Panc1 (cell line): ENCODE data around the gene USP10. TPM values are rescaled to one million over a fixed set of nuclear protein-coding genes. Genes with fewer than 3 reads are reported as not detected.

Experiments
- ATAC-seq: fragments of 200-7000 bp; cut with Tn5 transposase; 2 replicates; pipeline ENCODE4 v1.9.1; 2020; ENCODE audit warnings: mild to moderate bottlenecking, moderate library complexity
- BruUV-seq: library from RNA; stranded (reverse); fragments of 400-500 nt; replicated peaks from 2 replicates; lab custom pipeline; 2021; lab: Mats Ljungman, UMichigan
- CTCF ChIA-PET: fragments of 300-600 bp; sonication (Branson Sonifier 250); formaldehyde crosslinking; loops from one replicate; lab custom pipeline; 2022; ENCODE audit warnings: antibody characterized with exemption; lab: Charles Lee
- POLR2A ChIA-PET: fragments of 300-600 bp; sonication (Branson Sonifier 250); formaldehyde crosslinking; loops from one replicate; lab custom pipeline; 2022; ENCODE audit warnings: antibody characterized with exemption; lab: Charles Lee
- DNase-seq: peaks from one replicate; pipeline ENCODE4 v3.0.0-alpha.2; 2010; ENCODE audit warnings: low read depth, low spot score
- H3K27ac ChIP-seq: 2 replicates; pipeline ENCODE4 v1.5.1; 2011; ENCODE audit warnings: mild to moderate bottlenecking, low read length, inconsistent platforms
- H3K27me3 ChIP-seq: fragments of 200-500 bp; sonication (Bioruptor generic); 2 replicates; pipeline ENCODE4 v1.6.0; 2014; ENCODE audit warnings: low read length, inconsistent platforms; ENCODE audit not compliant: control insufficient read depth, insufficient read depth
- H3K36me3 ChIP-seq: fragments of 200-500 bp; sonication (Bioruptor generic); 2 replicates; pipeline ENCODE4 v1.5.1; 2014; ENCODE audit warnings: inconsistent platforms, mild to moderate bottlenecking, low read length, moderate library complexity; ENCODE audit not compliant: control insufficient read depth, insufficient read depth
- H3K4me1 ChIP-seq: 2 replicates; pipeline ENCODE4 v1.5.1; 2011; ENCODE audit warnings: inconsistent platforms, mild to moderate bottlenecking, low read length, moderate library complexity; ENCODE audit not compliant: control insufficient read depth, insufficient read depth
- H3K4me3 ChIP-seq, 2 experiments: 2 replicates each; pipeline ENCODE4 v1.5.1; 2011 to 2012; ENCODE audit warnings: low read depth in 2 of 2, low read length in 2 of 2, mild to moderate bottlenecking in 2 of 2, inconsistent platforms in 1 of 2, moderate library complexity in 1 of 2
- H3K9me3 ChIP-seq: fragments of 200-500 bp; sonication (Bioruptor generic); 2 replicates; pipeline ENCODE4 v1.5.1; 2014; ENCODE audit warnings: low read depth, mild to moderate bottlenecking, inconsistent platforms, low read length, moderate library complexity; ENCODE audit not compliant: control insufficient read depth, insufficient read depth
- CTCF ChIP-seq: fragments of 450-650 bp; IDR thresholded peaks from 2 replicates; pipeline ENCODE4 v1.5.1; 2017; ENCODE audit warnings: mild to moderate bottlenecking
- POLR2AphosphoS5 ChIP-seq: IDR thresholded peaks from 2 replicates; pipeline ENCODE4 v1.6.1; 2012; ENCODE audit warnings: mild to moderate bottlenecking, low read depth, low read length, moderate library complexity
- SIN3A ChIP-seq: IDR thresholded peaks from 2 replicates; pipeline ENCODE4 v1.6.1; 2012; ENCODE audit warnings: low read depth, mild to moderate bottlenecking, low read length, moderate library complexity, borderline replicate concordance; ENCODE audit not compliant: insufficient read depth
- TCF7L2 ChIP-seq: IDR thresholded peaks from 2 replicates; pipeline ENCODE4 v1.6.1; 2011; ENCODE audit warnings: mild to moderate bottlenecking, low read depth, low read length, inconsistent platforms
- in situ Hi-C: cut with HindIII; loops from 2 replicates; pipeline ENCODE4 v1.10.0; 2016; ENCODE audit warnings: low sequenced_read_pairs, low pct_unique_long_range_greater_than_20kb
- intact Hi-C: fragments of 100-400 bp; cut with micrococcal nuclease; formaldehyde crosslinking; loops from one replicate; pipeline ENCODE4 v1.10.0; 2022; ENCODE audit not compliant: unreplicated experiment
- total RNA-seq: library from RNA; stranded (reverse); gene quantifications from one replicate; pipeline ENCODE4 v1.2.1, GENCODE V29; 2021; ENCODE audit not compliant: unreplicated experiment
- TF ChIP-seq, protein P1 (sequence below), 2 experiments: IDR thresholded peaks; 2 replicates each; pipeline ENCODE4 v1.6.1; 2011 to 2012; ENCODE audit warnings: low read depth in 2 of 2, control low read depth in 1 of 2, low read length in 1 of 2, mild to moderate bottlenecking in 1 of 2, moderate library complexity in 1 of 2; ENCODE audit not compliant: insufficient read depth in 1 of 2

USP10 gene
- total RNA-seq, 1 experiment from 2014 or later, result 77.4 TPM

DNA sequence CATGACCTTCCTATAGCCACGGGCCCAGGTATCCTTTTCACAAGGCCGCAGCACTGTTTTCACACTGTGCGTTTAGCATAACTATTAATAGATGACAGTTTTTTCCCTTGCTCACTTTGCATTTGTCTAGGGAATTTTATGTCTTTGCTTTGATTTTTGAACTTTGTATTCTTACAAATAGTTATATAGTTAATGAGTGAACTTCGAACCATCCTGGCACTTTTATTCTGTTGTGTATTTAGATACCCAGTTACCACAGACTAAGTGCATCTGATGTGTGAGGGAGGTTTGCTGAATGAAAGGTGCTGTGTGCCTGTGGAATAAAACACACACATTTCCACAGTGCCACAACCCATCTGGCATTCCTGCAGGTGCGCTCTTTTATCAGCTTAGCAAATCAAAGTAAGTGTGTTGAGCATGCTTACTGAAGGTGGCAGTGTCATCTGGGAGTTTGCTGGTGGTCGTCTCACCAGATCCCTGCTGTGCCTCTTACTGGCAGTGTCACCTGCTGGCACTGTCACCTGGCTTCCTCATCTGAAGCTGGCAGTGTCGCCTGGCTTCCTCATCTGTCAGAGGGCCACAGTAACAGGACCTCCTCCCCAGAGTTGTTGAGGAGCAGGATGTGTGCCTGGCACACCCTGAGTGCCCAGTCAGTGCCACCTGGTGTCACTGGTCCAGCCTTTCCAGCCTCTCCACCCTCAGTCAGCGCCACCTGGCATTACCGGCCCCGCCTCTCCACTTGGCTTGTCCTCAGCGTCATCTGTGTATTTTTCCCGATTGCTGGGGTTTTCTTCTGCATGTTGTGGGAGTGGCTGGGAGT, 37.6 kb downstream of the USP10 start:
- Histone ChIP-seq H3K27me3 (no peaks in the 10 kb centered on the region), H3K36me3 (no peaks in the 10 kb centered on the region; the same call in 1 of the 2 replicates), H3K4me1 (peaks cover 73% of the 10 kb centered on the region), H3K27ac (peak overlapping the region; percentile 40), H3K9me3 (no peaks in the 10 kb centered on the region), H3K4me3 (no peak overlapping the region)
- ChIA-PET POLR2A (no interaction called here), CTCF (interaction anchor here (0.5 to 1.3 kb wide), 3 partner anchors 8 to 17 kb away, joined by 3 to 6 read pairs (median 3); no protein-coding TSS in a partner anchor)
- in situ Hi-C loops (no loop called here), intact Hi-C loops (no loop called here)
- BruUV-seq, result no TSS peak
- TF ChIP-seq SIN3A, result no peak
- TF ChIP-seq, protein P1, sequence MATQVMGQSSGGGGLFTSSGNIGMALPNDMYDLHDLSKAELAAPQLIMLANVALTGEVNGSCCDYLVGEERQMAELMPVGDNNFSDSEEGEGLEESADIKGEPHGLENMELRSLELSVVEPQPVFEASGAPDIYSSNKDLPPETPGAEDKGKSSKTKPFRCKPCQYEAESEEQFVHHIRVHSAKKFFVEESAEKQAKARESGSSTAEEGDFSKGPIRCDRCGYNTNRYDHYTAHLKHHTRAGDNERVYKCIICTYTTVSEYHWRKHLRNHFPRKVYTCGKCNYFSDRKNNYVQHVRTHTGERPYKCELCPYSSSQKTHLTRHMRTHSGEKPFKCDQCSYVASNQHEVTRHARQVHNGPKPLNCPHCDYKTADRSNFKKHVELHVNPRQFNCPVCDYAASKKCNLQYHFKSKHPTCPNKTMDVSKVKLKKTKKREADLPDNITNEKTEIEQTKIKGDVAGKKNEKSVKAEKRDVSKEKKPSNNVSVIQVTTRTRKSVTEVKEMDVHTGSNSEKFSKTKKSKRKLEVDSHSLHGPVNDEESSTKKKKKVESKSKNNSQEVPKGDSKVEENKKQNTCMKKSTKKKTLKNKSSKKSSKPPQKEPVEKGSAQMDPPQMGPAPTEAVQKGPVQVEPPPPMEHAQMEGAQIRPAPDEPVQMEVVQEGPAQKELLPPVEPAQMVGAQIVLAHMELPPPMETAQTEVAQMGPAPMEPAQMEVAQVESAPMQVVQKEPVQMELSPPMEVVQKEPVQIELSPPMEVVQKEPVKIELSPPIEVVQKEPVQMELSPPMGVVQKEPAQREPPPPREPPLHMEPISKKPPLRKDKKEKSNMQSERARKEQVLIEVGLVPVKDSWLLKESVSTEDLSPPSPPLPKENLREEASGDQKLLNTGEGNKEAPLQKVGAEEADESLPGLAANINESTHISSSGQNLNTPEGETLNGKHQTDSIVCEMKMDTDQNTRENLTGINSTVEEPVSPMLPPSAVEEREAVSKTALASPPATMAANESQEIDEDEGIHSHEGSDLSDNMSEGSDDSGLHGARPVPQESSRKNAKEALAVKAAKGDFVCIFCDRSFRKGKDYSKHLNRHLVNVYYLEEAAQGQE (IDR thresholded peaks at IDR 0.05; ENCODE audit: insufficient read depth in 1 of 2, low read depth in 2 of 2, low read length in 1 of 2), result no peak
- no peak for TF ChIP-seq CTCF
- no peak for TF ChIP-seq POLR2AphosphoS5
- no peak for TF ChIP-seq TCF7L2
- DNase-seq (no peak), ATAC-seq (peak; percentile 26)

- ChIA-PET POLR2A (interaction anchor here (0.7 kb wide), 1 partner anchor 116 kb away, joined by 6 read pairs; no protein-coding TSS in a partner anchor), CTCF (interaction anchor here (0.5 to 1.3 kb wide), 3 partner anchors 8 to 16 kb away, joined by 3 to 6 read pairs (median 3); no protein-coding TSS in a partner anchor)
- Histone ChIP-seq H3K4me3 (no peak overlapping the region), H3K27me3 (no peaks in the 10 kb centered on the region), H3K27ac (peak overlapping the region; percentile 40), H3K4me1 (peaks cover 65% of the 10 kb centered on the region), H3K36me3 (no peaks in the 10 kb centered on the region; the same call in 1 of the 2 replicates), H3K9me3 (no peaks in the 10 kb centered on the region)
- no TSS peak for BruUV-seq
- ATAC-seq (peak; percentile 84), DNase-seq (peak; percentile 86)
- in situ Hi-C loops (no loop called here), intact Hi-C loops (no loop called here)
- TF ChIP-seq CTCF (peak; percentile 90), POLR2AphosphoS5 (no peak)
These were observed 38.6 kb downstream of the USP10 start for GRCh38 chr16:84738255-84739038.
